Choroid plexus epithelial cell (primary cell): ENCODE results near the gene NBPF3.

Experiments
- DNase-seq: peaks from one replicate; pipeline ENCODE4 v3.0.0-alpha.2; 2010; ENCODE audit warnings: low read depth
- H3K4me3 ChIP-seq: 2 replicates; pipeline ENCODE4 v1.5.1; 2011; ENCODE audit warnings: low read depth, mild to moderate bottlenecking, control low read depth, low read length, moderate library complexity
- CTCF ChIP-seq: conservative IDR thresholded peaks from 2 replicates; pipeline ENCODE4 v1.5.1; 2011; ENCODE audit warnings: low read depth, mild to moderate bottlenecking, control low read depth, inconsistent platforms, low read length, moderate library complexity

NBPF3 gene

GRCh38 chr1:21508580-21509350 is 68.8 kb downstream of the NBPF3 start:
- TF ChIP-seq CTCF = peak; percentile 49
- H3K4me3 ChIP-seq = peak overlapping the region; percentile 41
- DNase-seq = peak; percentile 48

- H3K4me3 ChIP-seq = peak within 1 kb of the TSS; percentile 41
- no peak for DNase-seq
- no peak for TF ChIP-seq CTCF
Measured at GRCh38 chr1:21509351-21510112, 69.6 kb downstream of the NBPF3 start, which contains the start of gene ALPL. Gene ALPL, plus strand, starts transcription at chr1:21509423. Its CDS starts 44,659 bp downstream, at chr1:21554082.

- DNase-seq = no peak
- no peak overlapping the region for H3K4me3 ChIP-seq
- TF ChIP-seq CTCF = no peak
Measured at GRCh38 chr1:21510113-21510493, 70.2 kb downstream of the NBPF3 start.

- H3K4me3 ChIP-seq = no peak overlapping the region
- peak; percentile 18 for TF ChIP-seq CTCF
- no peak for DNase-seq
Measured at GRCh38 chr1:21510885-21511578, 71.1 kb downstream of the NBPF3 start.

GRCh38 chr1:21511579-21512522 is 71.9 kb downstream of the NBPF3 start:
- peak; percentile 99 for DNase-seq
- H3K4me3 ChIP-seq = no peak overlapping the region
- no peak for TF ChIP-seq CTCF

GRCh38 chr1:21514245-21514644 is 74.3 kb downstream of the NBPF3 start:
- no peak overlapping the region for H3K4me3 ChIP-seq
- TF ChIP-seq CTCF = no peak

More at GRCh38 chr1:21514245-21514644, 74.3 kb downstream of the NBPF3 start:
- DNase-seq = no peak
